WTC11 (cell line): ENCODE measurements around the gene TNIK.

Experiments
- CREM ChIP-seq: sonication (generic); formaldehyde crosslinking; IDR thresholded peaks from 2 replicates; pipeline ENCODE4 v1.8.1; 2022; ENCODE audit warnings: mild to moderate bottlenecking, missing genetic modification reagents, moderate library complexity
- MLX ChIP-seq: sonication (generic); formaldehyde crosslinking; IDR thresholded peaks from 2 replicates; pipeline ENCODE4 v1.8.1; 2023; ENCODE audit warnings: mild to moderate bottlenecking, missing genetic modification reagents, moderate library complexity
- SP1 ChIP-seq: sonication (generic); formaldehyde crosslinking; conservative IDR thresholded peaks from 2 replicates; pipeline ENCODE4 v1.8.1; 2022; ENCODE audit warnings: missing genetic modification reagents
- TP53 ChIP-seq: sonication (generic); formaldehyde crosslinking; IDR thresholded peaks from 2 replicates; pipeline ENCODE4 v1.8.1; 2023; ENCODE audit warnings: mild to moderate bottlenecking, missing genetic modification reagents
- USF2 ChIP-seq: sonication (generic); formaldehyde crosslinking; IDR thresholded peaks from 2 replicates; pipeline ENCODE4 v1.8.1; 2023; ENCODE audit warnings: mild to moderate bottlenecking, missing genetic modification reagents, moderate library complexity
- ZNF423 ChIP-seq: fragments of 250-450 bp; sonication (Bioruptor Pico); IDR thresholded peaks from 2 replicates; pipeline ENCODE4 v2.1.2; 2022; ENCODE audit warnings: mild to moderate bottlenecking, moderate library complexity
- TF ChIP-seq, protein P1 (sequence below): fragments of 200-600 bp; IDR thresholded peaks from 2 replicates; pipeline ENCODE4 v1.8.0; 2022; ENCODE audit warnings: antibody characterized with exemption

GRCh38 chr3:171417813-171418212, 42.4 kb downstream of the TNIK start:
- no peak for TF ChIP-seq CREM (CRISPR knock-in tag)
- TF ChIP-seq, protein P1, sequence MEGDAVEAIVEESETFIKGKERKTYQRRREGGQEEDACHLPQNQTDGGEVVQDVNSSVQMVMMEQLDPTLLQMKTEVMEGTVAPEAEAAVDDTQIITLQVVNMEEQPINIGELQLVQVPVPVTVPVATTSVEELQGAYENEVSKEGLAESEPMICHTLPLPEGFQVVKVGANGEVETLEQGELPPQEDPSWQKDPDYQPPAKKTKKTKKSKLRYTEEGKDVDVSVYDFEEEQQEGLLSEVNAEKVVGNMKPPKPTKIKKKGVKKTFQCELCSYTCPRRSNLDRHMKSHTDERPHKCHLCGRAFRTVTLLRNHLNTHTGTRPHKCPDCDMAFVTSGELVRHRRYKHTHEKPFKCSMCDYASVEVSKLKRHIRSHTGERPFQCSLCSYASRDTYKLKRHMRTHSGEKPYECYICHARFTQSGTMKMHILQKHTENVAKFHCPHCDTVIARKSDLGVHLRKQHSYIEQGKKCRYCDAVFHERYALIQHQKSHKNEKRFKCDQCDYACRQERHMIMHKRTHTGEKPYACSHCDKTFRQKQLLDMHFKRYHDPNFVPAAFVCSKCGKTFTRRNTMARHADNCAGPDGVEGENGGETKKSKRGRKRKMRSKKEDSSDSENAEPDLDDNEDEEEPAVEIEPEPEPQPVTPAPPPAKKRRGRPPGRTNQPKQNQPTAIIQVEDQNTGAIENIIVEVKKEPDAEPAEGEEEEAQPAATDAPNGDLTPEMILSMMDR, result no peak
- TF ChIP-seq TP53 (CRISPR knock-in tag), result no peak
- TF ChIP-seq MLX (CRISPR knock-in tag), result no peak
- no peak for TF ChIP-seq ZNF423
- TF ChIP-seq SP1 (CRISPR knock-in tag), result no peak
- TF ChIP-seq USF2 (CRISPR knock-in tag), result no peak
